Measurements from ENCODE around the gene RHPN2.

DNA sequence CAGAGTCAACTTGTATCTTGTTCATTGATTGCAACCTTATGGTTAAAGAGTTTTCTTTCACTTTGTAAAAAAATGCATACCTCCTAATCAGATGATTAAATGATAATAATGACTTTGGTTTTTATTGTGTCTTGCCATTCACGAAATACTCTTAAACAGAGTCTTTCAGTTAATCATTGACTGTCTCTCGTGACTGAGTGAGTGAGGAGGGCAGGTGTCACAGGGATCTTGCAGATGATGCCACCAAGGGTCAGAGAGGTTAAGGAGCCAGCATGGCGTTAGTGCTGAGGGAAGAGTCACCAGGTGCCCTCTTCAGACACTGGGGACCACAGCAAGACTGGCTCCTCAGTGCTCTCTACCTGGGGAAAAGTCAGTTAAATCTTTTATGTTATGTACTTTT lies 24.3 kb upstream of the RHPN2 start:
- TF ChIP-seq CTCF (IDR thresholded peaks at IDR 0.05; ENCODE audit: low read depth, low read length, poor library complexity, severe bottlenecking) (no peak), EZH2phosphoT487 (IDR thresholded peaks at IDR 0.05; ENCODE audit: borderline replicate concordance, low read length) (no peak)
